ENCODE measurements around the gene DCDC1.

Gene DCDC1

GRCh38 chr11:31387379-31387778 lies 17.8 kb upstream of the DCDC1 start:
- Histone ChIP-seq H3K9ac (ENCODE audit: low read length in 5 of 5) (no peak overlapping the region), H3K27me3 (ENCODE audit: control insufficient read depth in 5 of 5, insufficient read depth in 4 of 5, low read length in 5 of 5) (no peaks in the 10 kb centered on the region), H3K36me3 (ENCODE audit: control insufficient read depth in 5 of 5, insufficient read depth in 5 of 5, low read length in 5 of 5) (peaks cover 0 to 4% (median 3%) of the 10 kb centered on the region in 5 donors), H3K9me3 (ENCODE audit: control insufficient read depth in 5 of 5, low read length in 5 of 5) (no peaks in the 10 kb centered on the region), H3K4me3 (ENCODE audit: low read depth in 1 of 5, low read length in 5 of 5) (no peak overlapping the region), H3K27ac (ENCODE audit: low read depth, low read length) (no peak overlapping the region), H3K4me1 (ENCODE audit: control insufficient read depth in 5 of 5, insufficient read depth in 5 of 5, low read length in 5 of 5) (peaks cover 0 to 4% (median 0%) of the 10 kb centered on the region in 5 donors)

- H3K36me3 ChIP-seq (ENCODE audit: control insufficient read depth in 5 of 5, insufficient read depth in 5 of 5, low read length in 5 of 5): peaks cover 0 to 5% (median 3%) of the 10 kb centered on the region in 5 donors
- H3K4me1 ChIP-seq (ENCODE audit: control insufficient read depth in 5 of 5, insufficient read depth in 5 of 5, low read length in 5 of 5): peaks cover 0 to 4% (median 0%) of the 10 kb centered on the region in 5 donors
- no peak overlapping the region for H3K27ac ChIP-seq (ENCODE audit: low read depth, low read length)
- no peaks in the 10 kb centered on the region for H3K9me3 ChIP-seq (ENCODE audit: control insufficient read depth in 5 of 5, low read length in 5 of 5)
- H3K4me3 ChIP-seq (ENCODE audit: low read depth in 1 of 5, low read length in 5 of 5): no peak overlapping the region
- H3K9ac ChIP-seq (ENCODE audit: low read length in 5 of 5): no peak overlapping the region
- H3K27me3 ChIP-seq (ENCODE audit: control insufficient read depth in 5 of 5, insufficient read depth in 4 of 5, low read length in 5 of 5): no peaks in the 10 kb centered on the region
Observed at GRCh38 chr11:31383116-31383515, 13.6 kb upstream of the DCDC1 start.

GRCh38 chr11:31375879-31376278 lies 6.3 kb upstream of the DCDC1 start:
- Histone ChIP-seq H3K4me1 (ENCODE audit: control insufficient read depth in 5 of 5, insufficient read depth in 5 of 5, low read length in 5 of 5) (peaks cover 0 to 4% (median 0%) of the 10 kb centered on the region in 5 donors), H3K27ac (ENCODE audit: low read depth, low read length) (no peak overlapping the region), H3K4me3 (ENCODE audit: low read depth in 1 of 5, low read length in 5 of 5) (no peak overlapping the region), H3K9me3 (ENCODE audit: control insufficient read depth in 5 of 5, low read length in 5 of 5) (no peaks in the 10 kb centered on the region), H3K9ac (ENCODE audit: low read length in 5 of 5) (no peak overlapping the region), H3K36me3 (ENCODE audit: control insufficient read depth in 5 of 5, insufficient read depth in 5 of 5, low read length in 5 of 5) (peaks cover 0 to 2% (median 0%) of the 10 kb centered on the region in 5 donors), H3K27me3 (ENCODE audit: control insufficient read depth in 5 of 5, insufficient read depth in 4 of 5, low read length in 5 of 5) (no peaks in the 10 kb centered on the region)

DNA sequence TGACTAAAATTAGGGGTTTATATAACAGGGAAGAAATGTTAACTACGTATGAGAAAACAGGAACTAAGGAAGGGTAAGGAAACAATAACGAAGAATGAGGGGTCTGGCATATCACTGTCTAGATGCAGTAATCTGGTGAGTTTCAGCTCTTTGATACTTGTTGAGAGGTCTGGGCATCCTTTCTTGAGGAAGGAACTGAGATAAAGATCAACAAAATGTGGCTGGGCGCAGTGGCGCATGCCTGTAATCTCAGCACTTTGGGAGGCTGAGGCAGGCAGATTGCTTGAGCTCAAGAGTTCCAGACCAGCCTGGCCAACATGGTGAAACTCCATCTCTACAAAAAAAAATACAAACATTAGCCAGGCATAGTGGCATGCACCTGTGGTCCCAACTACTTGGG lies 2.7 kb downstream of the DCDC1 start:
- Histone ChIP-seq H3K9me3 (ENCODE audit: control insufficient read depth in 5 of 5, low read length in 5 of 5) (no peaks in the 10 kb centered on the region), H3K27me3 (ENCODE audit: control insufficient read depth in 5 of 5, insufficient read depth in 4 of 5, low read length in 5 of 5) (peaks cover 0 to 2% (median 0%) of the 10 kb centered on the region in 5 donors), H3K4me3 (ENCODE audit: low read depth in 1 of 5, low read length in 5 of 5) (no peak overlapping the region), H3K4me1 (ENCODE audit: control insufficient read depth in 5 of 5, insufficient read depth in 5 of 5, low read length in 5 of 5) (peaks cover 2 to 19% (median 14%) of the 10 kb centered on the region in 5 donors), H3K9ac (ENCODE audit: low read length in 5 of 5) (no peak overlapping the region), H3K27ac (ENCODE audit: low read depth, low read length) (no peak overlapping the region), H3K36me3 (ENCODE audit: control insufficient read depth in 5 of 5, insufficient read depth in 5 of 5, low read length in 5 of 5) (no peaks in the 10 kb centered on the region)

GRCh38 chr11:31361743-31362142 lies 7.8 kb downstream of the DCDC1 start:
- Histone ChIP-seq H3K9me3 (ENCODE audit: control insufficient read depth in 5 of 5, low read length in 5 of 5) (no peaks in the 10 kb centered on the region), H3K36me3 (ENCODE audit: control insufficient read depth in 5 of 5, insufficient read depth in 5 of 5, low read length in 5 of 5) (no peaks in the 10 kb centered on the region), H3K27ac (ENCODE audit: low read depth, low read length) (no peak overlapping the region), H3K27me3 (ENCODE audit: control insufficient read depth in 5 of 5, insufficient read depth in 4 of 5, low read length in 5 of 5) (peaks cover 0 to 2% (median 0%) of the 10 kb centered on the region in 5 donors), H3K9ac (ENCODE audit: low read length in 5 of 5) (no peak overlapping the region), H3K4me3 (ENCODE audit: low read depth in 1 of 5, low read length in 5 of 5) (no peak overlapping the region), H3K4me1 (ENCODE audit: control insufficient read depth in 5 of 5, insufficient read depth in 5 of 5, low read length in 5 of 5) (no peaks in the 10 kb centered on the region)

DNA sequence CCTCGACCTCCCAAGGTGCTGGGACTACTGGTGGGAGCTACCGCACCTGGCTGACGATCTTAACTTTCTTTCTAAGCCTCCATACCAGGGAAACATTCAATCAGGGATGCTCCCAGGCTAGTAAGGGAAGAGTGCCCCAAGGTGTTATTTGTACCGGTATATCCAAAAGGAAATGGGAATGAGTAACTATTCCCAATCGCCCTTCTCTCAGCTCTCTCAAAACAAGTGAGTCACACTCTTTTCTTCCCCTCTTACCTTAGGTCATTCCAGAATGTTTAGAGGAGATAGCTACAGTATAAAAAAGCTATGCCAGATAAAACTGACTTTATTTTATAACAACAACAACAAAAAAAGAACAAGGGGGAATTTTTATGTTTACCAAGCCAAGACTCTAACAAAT lies 13.7 kb downstream of the DCDC1 start:
- H3K9ac ChIP-seq (ENCODE audit: low read length in 5 of 5): no peak overlapping the region
- H3K4me1 ChIP-seq (ENCODE audit: control insufficient read depth in 5 of 5, insufficient read depth in 5 of 5, low read length in 5 of 5): no peaks in the 10 kb centered on the region
- no peak overlapping the region for H3K4me3 ChIP-seq (ENCODE audit: low read depth in 1 of 5, low read length in 5 of 5)
- H3K27ac ChIP-seq (ENCODE audit: low read depth, low read length): no peak overlapping the region
- no peaks in the 10 kb centered on the region for H3K36me3 ChIP-seq (ENCODE audit: control insufficient read depth in 5 of 5, insufficient read depth in 5 of 5, low read length in 5 of 5)
- H3K27me3 ChIP-seq (ENCODE audit: control insufficient read depth in 5 of 5, insufficient read depth in 4 of 5, low read length in 5 of 5): no peaks in the 10 kb centered on the region
- no peaks in the 10 kb centered on the region for H3K9me3 ChIP-seq (ENCODE audit: control insufficient read depth in 5 of 5, low read length in 5 of 5)

DNA sequence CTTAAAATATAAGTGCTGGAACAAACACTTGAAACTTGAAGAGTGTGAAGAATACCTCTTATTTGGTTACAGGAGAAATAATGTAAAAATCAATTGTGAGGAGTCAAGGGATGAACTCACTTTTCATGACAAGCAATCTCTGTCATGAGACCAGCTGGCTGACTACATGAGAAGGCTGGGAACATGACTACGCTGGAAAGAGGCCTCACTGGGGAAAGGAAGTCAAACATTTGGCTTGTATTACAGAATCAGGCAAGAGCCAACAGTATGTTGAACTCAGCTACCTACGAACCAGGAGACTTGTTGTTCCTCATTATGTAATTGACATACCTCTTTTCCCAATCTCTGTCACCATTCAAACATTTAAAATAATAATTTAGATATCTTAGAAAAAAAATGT lies 14.4 kb downstream of the DCDC1 start:
- no peaks in the 10 kb centered on the region for H3K27me3 ChIP-seq (ENCODE audit: control insufficient read depth in 5 of 5, insufficient read depth in 4 of 5, low read length in 5 of 5)
- H3K9ac ChIP-seq (ENCODE audit: low read length in 5 of 5): no peak overlapping the region

DNA sequence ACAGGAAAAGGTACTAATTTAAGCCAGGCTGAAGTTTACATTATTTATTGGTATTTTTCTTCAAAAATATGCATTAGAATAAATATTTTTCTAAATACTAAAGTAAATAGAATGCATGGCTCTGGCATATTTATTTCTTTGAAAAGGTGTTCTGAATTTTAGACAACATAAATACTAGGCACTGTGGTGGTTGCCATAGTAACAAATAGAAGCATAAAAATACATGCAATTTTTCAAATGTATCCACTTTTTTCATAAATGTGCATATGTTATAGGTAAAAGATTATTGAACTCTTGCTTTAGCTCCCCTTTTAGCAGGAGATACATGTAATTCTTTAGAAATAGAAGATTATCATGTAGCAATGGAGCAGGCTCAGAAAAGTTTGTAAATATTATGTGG lies 18.4 kb downstream of the DCDC1 start:
- H3K9ac ChIP-seq (ENCODE audit: low read length in 5 of 5): no peak overlapping the region
- no peaks in the 10 kb centered on the region for H3K27me3 ChIP-seq (ENCODE audit: control insufficient read depth in 5 of 5, insufficient read depth in 4 of 5, low read length in 5 of 5)
- H3K4me3 ChIP-seq (ENCODE audit: low read depth in 1 of 5, low read length in 5 of 5): no peak overlapping the region
- no peaks in the 10 kb centered on the region for H3K9me3 ChIP-seq (ENCODE audit: control insufficient read depth in 5 of 5, low read length in 5 of 5)
- H3K36me3 ChIP-seq (ENCODE audit: control insufficient read depth in 5 of 5, insufficient read depth in 5 of 5, low read length in 5 of 5): no peaks in the 10 kb centered on the region
- H3K27ac ChIP-seq (ENCODE audit: low read depth, low read length): no peak overlapping the region
- H3K4me1 ChIP-seq (ENCODE audit: control insufficient read depth in 5 of 5, insufficient read depth in 5 of 5, low read length in 5 of 5): no peaks in the 10 kb centered on the region

More for the DNA sequence above, 14.4 kb downstream of the DCDC1 start:
- H3K4me3 ChIP-seq (ENCODE audit: low read depth in 1 of 5, low read length in 5 of 5): no peak overlapping the region
- no peaks in the 10 kb centered on the region for H3K4me1 ChIP-seq (ENCODE audit: control insufficient read depth in 5 of 5, insufficient read depth in 5 of 5, low read length in 5 of 5)
- no peaks in the 10 kb centered on the region for H3K9me3 ChIP-seq (ENCODE audit: control insufficient read depth in 5 of 5, low read length in 5 of 5)
- H3K27ac ChIP-seq (ENCODE audit: low read depth, low read length): no peak overlapping the region
- no peaks in the 10 kb centered on the region for H3K36me3 ChIP-seq (ENCODE audit: control insufficient read depth in 5 of 5, insufficient read depth in 5 of 5, low read length in 5 of 5)

DNA sequence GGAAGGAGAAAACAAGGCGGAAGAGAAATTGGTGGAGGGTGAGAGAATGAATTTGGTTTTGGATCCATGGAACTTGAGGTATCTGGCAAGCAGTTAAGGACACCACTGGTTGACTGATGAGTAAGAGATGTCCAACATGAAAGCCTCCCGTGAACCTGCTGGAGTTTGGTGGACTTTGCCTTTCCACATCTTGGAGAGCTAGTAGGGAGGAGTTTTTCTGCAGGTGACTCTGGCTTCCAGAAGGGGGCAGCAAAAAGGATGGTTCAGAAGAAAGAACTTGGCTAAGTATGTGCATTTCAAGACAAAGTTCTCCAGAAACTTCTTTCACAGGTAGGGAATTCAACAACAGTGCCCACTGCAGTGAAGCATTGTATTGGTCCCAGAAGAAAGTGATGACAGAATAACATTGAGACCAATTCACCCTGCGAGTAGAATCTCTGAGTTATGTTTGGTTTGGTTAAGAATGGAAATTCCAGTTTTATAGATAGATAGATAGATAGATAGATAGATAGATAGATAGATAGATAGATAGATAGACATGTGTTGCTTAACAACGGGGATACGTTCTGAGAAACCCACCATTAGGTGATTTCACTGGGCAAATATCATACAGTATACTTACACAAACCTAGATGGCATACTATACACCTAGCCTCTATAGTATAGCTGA lies 28.5 kb downstream of the DCDC1 start:
- Histone ChIP-seq H3K27ac (ENCODE audit: low read depth, low read length) (no peak overlapping the region), H3K9ac (ENCODE audit: low read length in 5 of 5) (no peak overlapping the region), H3K27me3 (ENCODE audit: control insufficient read depth in 5 of 5, insufficient read depth in 4 of 5, low read length in 5 of 5) (no peaks in the 10 kb centered on the region), H3K4me3 (ENCODE audit: low read depth in 1 of 5, low read length in 5 of 5) (no peak overlapping the region), H3K9me3 (ENCODE audit: control insufficient read depth in 5 of 5, low read length in 5 of 5) (no peaks in the 10 kb centered on the region), H3K4me1 (ENCODE audit: control insufficient read depth in 5 of 5, insufficient read depth in 5 of 5, low read length in 5 of 5) (no peaks in the 10 kb centered on the region), H3K36me3 (ENCODE audit: control insufficient read depth in 5 of 5, insufficient read depth in 5 of 5, low read length in 5 of 5) (no peaks in the 10 kb centered on the region)

DNA sequence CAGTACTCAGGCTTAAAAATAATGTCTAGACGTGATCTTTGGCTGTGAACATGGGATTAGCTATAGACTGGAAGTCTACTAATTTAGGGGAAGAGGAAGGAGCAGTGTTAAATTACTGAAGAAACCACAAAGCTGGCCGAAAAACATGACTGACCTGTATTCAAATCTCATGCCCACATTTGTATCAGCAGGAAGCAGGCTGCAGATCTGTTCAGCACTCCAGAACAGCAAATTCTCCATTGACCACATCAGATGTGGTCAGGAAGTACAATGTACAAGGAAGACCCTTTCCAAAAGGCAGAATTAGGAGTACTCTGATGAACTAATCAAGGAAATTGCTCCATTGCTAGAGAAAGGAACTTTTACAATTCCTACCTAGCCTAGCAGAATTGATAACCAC lies 31.7 kb downstream of the DCDC1 start:
- Histone ChIP-seq H3K27me3 (ENCODE audit: control insufficient read depth in 5 of 5, insufficient read depth in 4 of 5, low read length in 5 of 5) (no peaks in the 10 kb centered on the region), H3K9ac (ENCODE audit: low read length in 5 of 5) (no peak overlapping the region), H3K4me1 (ENCODE audit: control insufficient read depth in 5 of 5, insufficient read depth in 5 of 5, low read length in 5 of 5) (no peaks in the 10 kb centered on the region), H3K36me3 (ENCODE audit: control insufficient read depth in 5 of 5, insufficient read depth in 5 of 5, low read length in 5 of 5) (no peaks in the 10 kb centered on the region), H3K4me3 (ENCODE audit: low read depth in 1 of 5, low read length in 5 of 5) (no peak overlapping the region), H3K27ac (ENCODE audit: low read depth, low read length) (no peak overlapping the region), H3K9me3 (ENCODE audit: control insufficient read depth in 5 of 5, low read length in 5 of 5) (peaks cover 0 to 6% (median 0%) of the 10 kb centered on the region in 5 donors)
